ENCODE measurements around the gene TAF11L2.
"Not testable (repeated sequence)": the region's sequence is repeated elsewhere in the genome, so short reads cannot be mapped to it uniquely, and the experiment has no call there.

The TAF11L2 gene

DNA sequence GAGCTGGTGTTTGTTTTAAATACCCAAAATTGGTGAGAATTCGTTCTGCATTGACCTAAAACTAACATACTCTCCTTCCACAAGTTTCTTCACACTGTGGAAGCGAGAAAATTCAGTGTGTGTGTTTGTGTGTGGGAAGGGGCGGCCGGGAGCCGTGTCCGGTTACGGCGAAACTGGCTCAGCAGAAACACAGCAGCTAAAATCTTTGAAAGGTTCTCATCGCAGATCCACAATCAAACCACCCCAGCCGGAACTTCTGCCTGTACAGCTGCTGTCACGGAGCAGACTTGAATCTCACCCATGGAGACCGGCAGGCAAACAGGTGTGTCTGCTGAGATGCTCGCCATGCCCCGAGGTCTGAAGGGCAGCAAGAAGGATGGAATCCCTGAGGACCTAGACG is 30.3 kb downstream of the TAF11L2 start, which contains the start of gene TAF11L6:
TSS of gene TAF11L6 (plus strand) at position 301 of the 400 bp plus-strand sequence.
- DNase-seq, result not testable (repeated sequence)

Measured in activated effector memory CD4-positive, alpha-beta T cell treated with anti-CD3 and anti-CD28 coated beads, Interleukin-2, amount 50 U/mL, for 16 hours (primary cell).